Measurements from ENCODE around the gene PHIP.

PHIP gene

DNA sequence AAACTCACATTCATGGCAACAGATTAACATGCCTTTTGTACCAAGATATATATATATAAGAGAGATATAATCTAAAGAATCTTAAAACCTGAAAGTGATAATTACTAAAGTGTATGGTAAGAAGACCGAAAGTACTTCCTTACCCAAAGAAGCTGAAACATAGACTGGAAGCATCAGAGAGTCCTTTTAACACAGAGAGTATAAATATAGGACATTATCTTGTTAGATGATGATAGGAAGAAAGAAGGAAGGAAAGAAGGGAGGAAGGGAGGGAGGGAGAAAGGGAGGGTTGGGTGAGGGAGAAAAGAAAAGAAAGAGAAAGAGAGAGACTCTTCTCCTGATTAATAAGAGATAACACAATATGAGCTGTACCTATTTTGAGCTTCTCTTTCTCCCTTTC is 68.2 kb downstream of the PHIP start:
- no peak for DNase-seq (ENCODE audit: low spot score)

DNA sequence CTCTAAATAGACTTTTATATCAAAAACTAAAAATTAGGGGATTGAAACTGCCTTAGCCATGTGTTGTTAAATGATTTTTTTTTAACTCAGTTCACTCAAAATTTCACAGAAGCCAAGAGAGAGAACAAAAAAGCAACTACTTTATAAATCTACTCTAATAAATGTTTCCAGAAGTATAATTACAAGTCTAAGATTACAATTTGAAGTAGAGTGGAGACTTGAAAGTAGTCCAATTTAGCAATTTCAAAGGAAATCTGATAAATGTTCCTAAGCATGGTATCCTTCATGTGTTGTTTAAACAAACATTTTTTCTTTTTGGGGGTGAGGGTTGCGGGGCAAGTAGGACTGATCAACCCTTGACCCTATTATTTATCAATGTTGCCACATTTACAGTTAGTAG is 72.6 kb downstream of the PHIP start:
- DNase-seq (ENCODE audit: low spot score), result no peak

DNA sequence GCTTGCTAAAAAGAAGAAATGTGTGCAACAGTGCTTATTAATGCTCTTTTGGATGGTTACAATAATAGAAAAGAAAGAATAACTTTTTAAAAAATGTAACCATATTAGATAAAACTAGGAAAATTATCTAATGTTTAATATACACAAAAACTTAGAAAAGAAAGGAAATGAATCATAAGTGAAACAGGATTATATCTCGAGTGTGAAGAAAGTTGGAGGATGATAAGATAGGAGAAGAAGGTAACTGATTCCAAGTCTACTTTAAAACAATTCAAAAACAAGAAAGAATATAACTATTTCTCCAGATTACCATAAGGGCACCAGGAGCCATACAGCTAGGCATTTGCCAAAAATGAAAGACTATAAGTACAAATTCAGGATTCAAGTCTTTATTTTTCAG is 73.0 kb downstream of the PHIP start:
- no peak for DNase-seq (ENCODE audit: low spot score)

DNA sequence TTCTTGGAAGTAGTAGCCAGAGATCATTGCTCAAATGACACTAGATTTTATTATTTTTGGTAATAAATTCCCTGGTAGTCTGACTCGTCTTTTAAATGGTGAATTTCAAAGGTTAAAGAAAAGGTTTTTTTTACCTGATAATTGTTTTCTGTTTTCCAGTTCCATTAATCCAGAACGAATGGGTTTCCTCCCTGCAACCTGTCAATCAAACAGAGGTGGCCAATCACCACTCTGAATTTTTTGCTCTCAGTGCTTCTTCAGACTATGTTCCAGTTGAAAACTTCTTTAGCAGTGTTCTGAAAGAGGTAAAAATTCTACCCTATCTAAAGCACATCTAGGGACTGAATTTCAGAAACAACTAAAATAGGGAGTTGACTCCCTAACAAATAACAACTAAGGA is 73.8 kb downstream of the PHIP start:
- DNase-seq (ENCODE audit: low spot score), result no peak

DNA sequence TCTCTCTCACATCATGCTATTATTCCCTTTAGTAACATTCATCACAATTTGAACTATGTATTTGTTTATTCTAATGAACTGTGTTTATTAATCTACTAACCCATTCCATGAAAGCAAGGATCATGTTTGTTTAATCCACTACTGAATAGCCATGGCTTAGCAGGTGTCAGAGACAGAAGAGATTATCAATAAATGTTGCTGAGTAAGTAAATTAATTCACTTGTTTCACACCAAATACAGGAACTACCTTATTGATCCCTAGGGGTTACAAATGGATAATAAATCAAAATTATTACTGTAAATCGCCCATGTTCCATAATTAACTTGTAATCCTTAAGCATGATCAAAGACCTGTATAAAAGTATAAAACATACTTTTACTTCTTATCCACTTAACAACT is 76.6 kb downstream of the PHIP start:
- DNase-seq (ENCODE audit: low spot score), result no peak

DNA sequence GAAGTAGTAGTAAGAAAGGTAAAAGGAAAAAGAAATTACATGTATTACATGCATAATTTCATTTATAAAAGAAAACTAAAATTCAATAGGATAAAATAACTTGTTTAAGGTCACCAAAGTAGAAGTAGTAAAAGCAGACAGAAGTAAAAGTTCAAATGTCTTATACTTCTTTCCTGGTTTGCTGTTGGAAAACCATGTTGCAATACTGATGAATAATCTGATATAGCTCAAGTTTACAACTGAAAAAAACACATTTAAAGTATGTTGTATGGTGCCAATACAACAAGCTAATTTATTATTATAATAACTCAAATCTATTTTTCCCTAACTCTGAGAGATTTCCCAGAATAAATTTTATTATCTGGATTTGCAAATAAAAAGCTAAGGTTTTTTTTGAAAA is 78.3 kb downstream of the PHIP start:
- DNase-seq (ENCODE audit: low spot score), result no peak

DNA sequence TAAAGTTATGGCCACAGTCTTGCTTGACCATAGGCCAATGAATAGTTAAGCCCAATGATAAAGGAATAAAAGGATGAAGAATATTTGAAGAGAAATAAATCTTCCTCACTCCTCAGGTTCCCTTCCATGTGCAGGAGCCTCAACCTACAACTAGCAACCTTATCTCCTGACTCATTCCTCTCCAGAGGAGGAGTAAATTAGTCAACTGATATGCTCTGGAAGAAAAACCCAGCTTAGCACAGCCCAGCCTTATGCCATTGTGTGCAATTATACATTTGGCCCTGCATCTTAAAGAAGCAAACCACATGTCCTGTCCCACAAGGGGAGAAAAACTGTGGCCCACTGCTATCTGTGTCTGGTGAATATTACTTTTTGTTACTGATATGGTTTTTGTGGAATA is 82.1 kb downstream of the PHIP start:
- DNase-seq (ENCODE audit: low spot score), result no peak

DNA sequence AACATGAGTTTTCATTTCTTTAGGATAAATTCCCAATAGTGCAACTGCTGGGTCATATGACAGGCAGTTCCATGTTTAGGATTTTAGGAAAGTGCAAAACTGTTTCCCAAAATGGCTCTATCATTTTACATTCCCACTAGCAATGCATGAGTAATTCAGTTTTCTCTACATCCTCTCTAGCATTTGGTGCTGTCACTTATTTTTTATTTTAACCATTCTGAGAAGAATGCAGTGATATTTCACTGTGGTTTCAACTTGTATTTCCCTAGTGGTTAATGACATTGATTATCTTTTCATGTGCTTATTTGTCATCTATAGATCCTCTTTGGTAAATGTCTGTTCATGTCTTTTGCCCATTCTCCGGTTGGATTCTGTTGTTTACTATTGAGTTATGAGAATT is 82.7 kb downstream of the PHIP start:
- no peak for DNase-seq (ENCODE audit: low spot score)

DNA sequence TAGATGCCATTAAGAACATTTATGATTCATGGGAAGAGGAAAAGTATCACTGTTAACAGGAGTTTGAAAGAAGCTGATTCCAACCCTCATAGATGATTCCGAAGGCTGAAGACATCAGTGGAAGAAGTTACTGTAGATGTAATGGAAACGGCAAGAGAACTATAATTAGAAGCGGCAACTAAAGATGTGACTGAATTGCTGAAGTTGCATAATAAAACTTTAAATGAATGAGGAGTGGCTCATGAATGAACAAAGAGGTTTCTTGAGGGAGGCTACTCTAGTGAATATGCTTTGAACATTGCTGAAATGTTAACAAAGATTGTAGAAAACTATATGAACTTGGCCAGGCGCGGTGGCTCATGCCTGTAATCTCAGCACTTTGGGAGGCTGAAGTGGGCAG is 84.1 kb downstream of the PHIP start:
- DNase-seq (ENCODE audit: low spot score), result no peak

DNA sequence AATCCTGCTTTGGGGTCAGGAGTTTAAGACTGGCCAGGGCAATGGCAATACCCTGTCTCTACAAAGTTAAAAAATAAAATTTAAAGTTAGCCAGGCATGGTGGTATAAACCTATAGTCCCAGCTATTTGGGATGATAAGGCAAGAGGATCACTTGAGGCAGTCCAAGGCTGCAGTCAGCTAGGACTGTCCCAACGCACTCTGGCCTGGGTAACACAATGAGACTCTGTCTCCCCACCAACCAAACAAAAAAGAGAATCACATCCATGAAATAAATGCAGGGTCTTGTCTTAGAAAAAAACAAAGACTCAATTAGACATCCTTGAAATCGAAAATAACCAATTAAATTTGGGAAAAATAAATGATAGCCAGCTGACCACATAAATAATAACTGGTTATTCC is 88.9 kb downstream of the PHIP start:
- no peak for DNase-seq (ENCODE audit: low spot score)

DNA sequence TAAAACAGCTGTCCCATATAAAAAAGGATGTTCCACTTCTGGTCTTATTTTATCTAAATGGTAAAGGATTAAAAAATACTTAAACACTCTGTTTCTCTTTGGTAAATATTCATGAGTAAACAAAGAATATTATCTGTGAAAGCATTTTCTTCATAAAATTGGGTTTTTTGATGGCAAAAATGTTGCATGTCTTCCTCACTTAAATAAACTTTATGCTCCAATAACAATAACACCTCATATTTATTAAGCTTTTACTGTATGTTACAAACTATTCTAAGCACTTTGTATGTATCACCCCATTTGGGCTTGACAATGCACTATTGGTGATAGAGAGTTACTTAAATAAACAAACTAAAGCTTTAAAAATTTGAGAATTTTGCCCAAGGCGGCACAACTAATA is 91.9 kb downstream of the PHIP start:
- DNase-seq (ENCODE audit: low spot score), result no peak

DNA sequence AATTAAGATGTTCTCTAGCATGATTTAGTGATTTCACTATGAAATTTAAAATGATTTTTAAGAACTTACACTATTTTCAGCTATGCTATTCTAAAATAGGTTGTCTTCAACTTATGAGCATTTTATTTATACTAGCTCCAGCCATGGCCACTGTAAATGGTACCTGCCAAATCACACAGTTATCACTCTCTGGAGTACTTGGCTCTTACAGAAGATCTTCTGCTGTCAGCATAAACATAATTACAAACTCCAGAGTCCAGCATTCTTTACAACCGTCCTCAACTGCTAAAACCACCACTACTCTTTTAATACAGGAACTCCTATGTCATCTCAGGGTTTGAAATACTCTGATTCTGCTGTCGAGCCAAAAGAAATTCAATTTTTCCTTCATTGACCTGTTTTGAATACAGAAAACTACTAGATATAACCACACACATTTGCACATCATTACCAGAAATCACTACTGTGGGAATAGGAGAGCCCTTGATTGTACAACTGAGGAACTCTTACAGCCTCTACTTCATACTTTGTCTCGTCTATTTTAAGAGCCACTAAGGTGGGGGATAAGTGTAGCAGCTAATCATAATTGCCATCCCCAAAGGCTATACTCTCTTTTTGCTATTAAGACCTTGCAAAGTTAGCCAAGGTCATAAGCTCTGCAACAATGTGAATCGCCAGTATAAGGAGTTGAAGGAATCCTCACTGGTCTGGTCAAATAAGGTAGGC is 93.7 kb downstream of the PHIP start:
- DNase-seq (ENCODE audit: low spot score), result no peak

DNA sequence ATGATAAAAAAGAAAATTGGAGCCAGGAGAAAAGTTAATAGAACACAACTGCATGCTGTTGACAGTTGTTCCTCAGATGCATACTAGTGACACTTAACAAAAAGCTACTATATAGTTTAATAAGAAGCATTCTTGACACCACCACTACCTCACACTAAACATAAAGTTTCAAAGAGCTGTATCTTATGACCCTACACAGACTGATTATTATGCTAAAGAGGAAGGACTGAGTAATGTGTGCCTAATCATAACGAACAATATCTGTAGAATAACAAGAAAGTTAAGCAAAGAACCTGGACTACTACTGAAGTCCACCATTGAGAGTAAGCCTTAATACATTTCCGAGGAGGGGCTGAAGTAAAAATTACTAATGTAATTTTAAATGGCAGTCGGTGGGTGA is 110.9 kb downstream of the PHIP start:
- no peak for DNase-seq (ENCODE audit: low spot score)

DNA sequence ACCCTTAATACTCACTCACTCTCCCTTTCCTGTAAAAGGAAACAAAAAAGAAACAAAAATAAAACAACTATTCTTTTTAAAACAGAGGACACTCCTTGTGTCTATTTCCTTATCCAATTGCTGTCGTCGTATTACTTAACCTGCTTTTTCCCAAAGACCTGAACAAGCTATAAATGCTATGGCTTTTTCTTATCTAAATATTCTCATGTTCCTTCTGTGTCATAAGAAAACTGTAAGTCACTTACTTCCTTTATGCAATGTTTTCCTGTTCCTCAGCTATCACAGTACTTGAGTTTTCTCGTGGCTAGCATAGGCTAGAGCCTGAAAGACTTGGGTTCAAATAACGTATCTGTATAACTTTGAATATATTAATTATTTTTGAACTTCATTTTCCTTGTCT is 111.5 kb downstream of the PHIP start:
- DNase-seq (ENCODE audit: low spot score), result no peak

DNA sequence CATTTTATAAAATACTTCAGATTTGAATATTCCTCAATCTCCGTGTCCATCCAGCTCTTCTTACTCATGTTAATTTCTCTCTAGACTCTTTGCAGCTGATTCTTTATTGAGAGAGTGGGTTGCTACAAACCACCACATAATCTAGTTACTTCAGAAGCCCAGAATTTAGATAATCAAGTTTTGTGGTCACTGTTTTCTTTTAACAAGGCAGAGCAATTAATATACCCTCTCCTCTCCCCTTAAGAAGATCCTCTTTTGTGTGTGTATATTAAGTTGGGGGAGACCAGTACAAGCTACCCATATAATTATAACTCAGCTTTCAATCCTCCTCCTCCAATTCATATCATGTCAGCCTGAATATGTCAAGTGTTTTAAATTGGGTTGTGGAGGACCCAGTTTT is 115.6 kb downstream of the PHIP start:
- DNase-seq (ENCODE audit: low spot score), result no peak

DNA sequence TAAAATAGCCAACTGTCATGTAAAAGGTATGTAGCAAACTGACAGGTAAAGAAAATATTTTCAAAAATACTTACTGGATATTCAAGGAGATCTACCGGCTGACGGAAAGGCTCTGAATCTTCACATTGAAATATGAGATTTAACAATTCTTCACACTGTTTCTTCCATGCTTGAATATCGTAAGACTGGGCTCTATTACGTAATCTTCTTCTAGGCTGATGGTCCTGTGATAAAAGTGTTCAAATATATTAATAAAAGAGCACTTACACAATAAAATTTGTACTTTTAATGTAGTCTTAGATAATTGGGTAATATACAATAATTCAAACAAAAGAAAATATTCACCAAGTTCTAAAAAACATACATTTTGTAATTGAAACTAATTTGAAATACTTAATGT is 123.3 kb downstream of the PHIP start:
- no peak for DNase-seq (ENCODE audit: low spot score)

DNA sequence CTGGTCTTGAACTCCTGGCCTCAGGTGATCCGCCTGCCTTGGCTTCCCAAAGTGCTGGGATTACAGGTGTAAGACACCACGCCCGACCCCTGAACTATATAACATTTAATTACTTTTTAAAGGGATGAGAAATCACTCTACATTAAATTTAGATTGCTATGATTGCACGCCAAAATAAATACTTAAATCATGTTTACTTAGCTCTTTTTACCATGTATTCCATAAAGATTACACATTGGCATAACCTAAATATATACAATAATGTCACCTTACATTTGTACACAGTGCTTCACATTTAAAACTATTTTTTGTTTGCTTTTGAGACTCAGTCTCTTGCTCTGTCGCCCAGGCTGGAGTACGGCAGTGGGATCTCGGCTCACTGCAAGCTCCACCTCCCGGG is 124.3 kb downstream of the PHIP start:
- no peak for DNase-seq (ENCODE audit: low spot score)

DNA sequence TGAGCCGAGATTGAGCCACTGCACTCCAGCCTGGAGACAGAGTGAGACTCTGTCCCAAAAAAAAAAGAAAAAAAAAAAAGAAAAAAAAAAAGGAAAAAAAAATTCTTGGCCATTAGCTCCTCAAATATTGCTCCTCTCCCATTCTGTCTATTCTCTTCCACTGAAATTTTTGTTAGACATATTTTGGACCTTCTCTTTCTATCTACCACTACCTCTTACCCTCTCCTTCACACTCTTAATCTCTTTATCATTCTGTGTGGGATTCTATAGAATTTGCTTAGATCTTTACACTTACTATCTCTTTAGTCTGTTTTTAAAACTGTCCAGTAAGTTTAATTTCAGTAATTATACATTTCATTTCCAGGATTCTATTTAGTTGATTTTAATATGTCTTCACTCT is 125.7 kb downstream of the PHIP start:
- DNase-seq (ENCODE audit: low spot score), result no peak

DNA sequence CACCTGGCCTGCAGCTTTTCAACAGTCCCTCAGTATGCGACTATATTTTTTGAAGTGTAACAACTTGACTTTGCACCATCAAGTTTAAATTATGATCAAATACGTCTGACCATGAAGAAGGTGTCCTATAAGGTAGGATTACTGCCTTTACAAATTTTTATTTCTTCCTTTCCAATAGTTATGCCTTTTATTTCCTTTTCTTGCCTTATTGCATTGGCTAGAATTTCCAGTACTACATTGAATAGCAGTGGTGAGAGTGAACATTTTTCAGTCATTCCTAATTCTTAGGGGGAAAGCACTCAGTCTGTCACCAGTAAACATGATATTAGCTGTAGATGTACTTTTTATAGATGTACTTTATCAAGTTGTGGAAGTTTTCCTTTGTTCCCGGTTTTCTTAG is 129.3 kb downstream of the PHIP start:
- no peak for DNase-seq (ENCODE audit: low spot score)

DNA sequence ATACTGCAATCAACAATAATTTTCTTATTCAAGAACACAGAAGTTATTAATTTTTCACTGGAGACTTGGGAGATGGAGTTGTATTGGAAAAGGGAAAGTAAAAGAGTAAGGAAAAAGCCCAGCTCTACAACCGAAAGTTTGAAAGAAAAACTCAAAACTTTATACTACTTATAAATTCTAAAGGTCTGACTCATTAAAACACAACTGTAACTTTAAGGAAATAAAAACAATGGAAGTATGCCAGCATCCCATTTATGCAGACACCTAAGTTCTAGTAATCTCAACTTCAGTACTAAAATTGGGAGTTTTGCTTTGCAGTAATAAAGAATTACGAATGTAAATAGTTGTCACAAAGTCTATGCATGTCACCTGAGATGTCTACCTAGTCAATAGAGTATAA is 130.1 kb downstream of the PHIP start:
- DNase-seq (ENCODE audit: low spot score), result no peak

DNA sequence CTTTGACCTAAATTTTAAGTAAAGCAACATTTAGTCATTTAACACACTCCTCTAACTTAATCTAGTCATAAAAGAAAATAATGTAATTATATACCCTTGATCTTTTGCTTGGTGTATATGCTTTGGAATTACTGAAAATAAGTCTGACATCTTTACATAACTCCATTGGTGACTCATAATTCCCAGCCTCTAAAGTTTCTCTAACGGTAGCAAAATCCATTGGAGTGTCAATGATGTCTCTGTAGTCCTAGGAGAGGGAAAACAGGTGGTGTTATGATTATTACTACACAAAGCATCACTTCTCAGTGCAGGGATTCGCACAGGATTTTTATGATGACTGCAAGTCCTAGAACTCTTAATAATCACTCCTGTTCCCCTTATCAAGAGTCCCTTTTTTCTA is 130.5 kb downstream of the PHIP start:
- no peak for DNase-seq (ENCODE audit: low spot score)

DNA sequence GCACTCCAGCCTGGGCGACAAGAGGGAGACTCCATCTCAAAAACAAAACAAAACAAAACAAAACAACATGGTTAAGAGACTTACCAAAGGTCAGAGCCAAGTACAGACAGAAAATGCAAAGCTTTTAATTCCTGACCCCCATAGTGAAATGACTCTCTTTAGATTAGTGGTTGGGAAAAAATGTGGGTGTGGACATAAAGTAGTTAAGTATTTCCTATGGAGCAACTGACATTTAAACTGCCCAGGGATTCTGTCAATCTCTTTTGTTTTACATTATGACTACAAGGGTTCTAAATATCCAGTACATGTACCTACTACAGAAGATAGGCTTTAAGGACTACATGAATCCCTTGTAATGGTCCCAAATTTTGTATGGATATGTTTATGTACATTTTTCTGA is 135.6 kb downstream of the PHIP start:
- no peak for DNase-seq (ENCODE audit: low spot score)

DNA sequence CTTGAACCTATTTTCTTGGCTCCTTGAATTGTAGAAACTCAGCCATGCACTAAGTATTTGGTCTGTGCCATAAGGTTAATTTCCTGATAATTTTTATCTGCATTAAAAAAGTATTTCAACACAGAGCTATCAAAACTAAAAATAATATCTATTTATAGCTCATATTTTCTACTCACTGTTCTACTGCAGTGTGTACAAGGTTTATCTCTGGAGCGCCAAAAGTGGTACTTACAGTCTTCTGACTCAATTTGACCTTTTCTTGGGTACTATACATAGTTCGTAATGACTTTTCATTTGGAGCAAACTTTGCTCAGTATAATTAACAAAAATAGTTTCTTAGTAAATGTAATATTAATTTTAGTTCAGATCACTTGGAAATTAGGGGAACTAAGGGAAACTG is 141.5 kb downstream of the PHIP start:
- DNase-seq (ENCODE audit: low spot score), result no peak

DNA sequence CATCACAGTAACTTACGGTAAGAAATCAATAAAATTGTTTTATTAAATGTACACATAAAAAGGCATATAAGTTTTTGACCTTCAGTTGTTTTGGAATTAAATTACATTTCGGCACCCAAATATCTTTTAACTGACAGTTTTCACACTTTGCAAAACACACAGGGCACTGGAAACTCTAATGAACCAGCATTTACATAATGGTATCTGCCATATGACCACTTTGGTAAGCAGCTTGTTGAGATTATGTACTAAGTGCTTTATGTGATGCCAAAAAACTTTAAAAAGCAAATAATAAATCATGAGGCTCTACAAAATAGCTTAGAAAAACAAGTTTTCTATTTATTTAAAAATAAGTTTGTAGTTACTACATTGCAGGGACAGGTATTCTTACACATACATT is 142.5 kb downstream of the PHIP start:
- DNase-seq (ENCODE audit: low spot score), result no peak

DNA sequence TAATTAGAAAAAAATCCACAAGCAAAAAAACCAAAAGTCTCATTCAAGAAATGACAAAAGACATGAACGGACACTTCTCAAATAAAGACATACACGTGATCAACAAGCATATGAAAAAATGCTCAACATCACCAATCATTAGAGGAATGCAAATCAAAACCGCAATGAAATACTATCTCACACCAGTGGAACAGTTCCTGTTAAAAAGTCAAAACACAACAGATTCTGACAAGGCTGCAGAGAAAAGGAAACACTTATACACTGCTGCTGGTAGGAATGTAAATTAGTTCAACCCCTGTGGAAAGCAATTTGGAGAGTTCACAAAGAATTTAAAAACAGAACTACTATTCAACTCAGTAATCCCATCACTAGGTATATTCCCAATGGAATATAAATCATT is 152.7 kb downstream of the PHIP start:
- no peak for DNase-seq (ENCODE audit: low spot score)

All from CD4-positive, alpha-beta T cell treated with Interleukin-2 at 100 ng/mL for 4 hours (primary cell).